NCI-H2227 treated with DMSO at 0.1 percent for 48 hours (cell line): ENCODE results near the gene CAMK1D.
"Not testable (repeated sequence)": the region's sequence is repeated elsewhere in the genome, so short reads cannot be mapped to it uniquely, and the experiment has no call there.

Source experiments
- DNase-seq: peaks from one replicate; lab custom pipeline; 2025; lab: John Stamatoyannopoulos, UW

The CAMK1D gene

DNA sequence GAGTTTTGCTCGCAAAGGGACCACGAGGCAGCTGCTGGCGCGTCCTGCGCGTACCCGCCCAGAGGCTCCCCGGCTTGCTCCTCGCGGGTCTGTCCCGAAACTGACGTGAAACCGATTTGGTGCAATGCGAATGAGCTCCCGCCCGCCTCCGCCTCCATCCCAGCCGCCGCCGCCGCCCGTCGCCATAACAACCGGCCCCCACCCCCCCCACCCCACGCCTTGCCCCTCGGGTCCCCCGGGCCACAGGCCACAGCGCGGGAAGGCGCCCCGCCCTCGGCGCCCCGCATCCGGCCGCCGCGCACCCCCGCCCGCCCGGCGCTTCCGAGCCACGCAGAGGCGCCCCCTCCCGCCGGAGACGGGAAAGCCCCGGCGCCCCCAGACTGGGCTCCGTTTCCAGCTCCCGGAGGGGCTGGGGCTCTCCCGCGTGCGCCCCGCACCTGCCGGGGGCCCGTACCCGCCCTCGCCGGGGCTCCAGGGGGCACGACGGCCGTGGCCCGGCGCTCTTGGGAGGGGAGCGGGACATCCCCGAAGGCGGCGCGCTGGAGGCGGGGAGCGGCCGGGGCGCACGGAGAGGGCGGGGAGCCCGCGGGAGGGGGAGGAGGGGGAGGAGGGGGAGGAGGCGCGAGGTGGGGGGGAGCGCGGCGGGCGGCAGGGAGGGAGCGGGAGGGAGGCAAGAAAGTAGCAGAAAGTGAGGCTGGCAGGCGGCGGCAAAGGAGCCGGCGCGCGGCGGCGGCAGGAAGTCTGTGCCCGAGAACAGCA lies at the start of gene CAMK1D:
TSS of gene CAMK1D (plus strand) at position 678 of the 759 bp plus-strand sequence.
- DNase-seq = peak; percentile 52

DNA sequence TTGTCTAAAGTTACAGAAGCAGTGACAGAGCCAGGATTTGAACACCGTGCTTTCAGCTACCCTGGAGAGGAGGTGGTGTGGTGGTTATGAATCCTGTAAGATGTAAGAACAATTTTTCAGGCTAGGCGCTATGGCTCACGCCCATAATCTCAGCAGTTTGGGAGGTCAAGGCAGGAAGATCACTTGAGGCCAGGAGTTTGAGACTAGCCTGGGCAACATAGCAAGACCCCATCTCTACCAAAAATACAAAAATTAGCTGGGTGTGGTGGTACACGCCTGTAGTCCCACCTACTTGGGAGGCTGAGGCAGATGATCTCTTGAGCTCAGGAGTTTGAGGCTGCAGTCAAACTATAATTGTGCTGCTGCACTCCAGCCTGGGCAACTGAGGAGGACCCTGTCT lies 48.3 kb upstream of the CAMK1D start:
- not testable (repeated sequence) for DNase-seq

DNA sequence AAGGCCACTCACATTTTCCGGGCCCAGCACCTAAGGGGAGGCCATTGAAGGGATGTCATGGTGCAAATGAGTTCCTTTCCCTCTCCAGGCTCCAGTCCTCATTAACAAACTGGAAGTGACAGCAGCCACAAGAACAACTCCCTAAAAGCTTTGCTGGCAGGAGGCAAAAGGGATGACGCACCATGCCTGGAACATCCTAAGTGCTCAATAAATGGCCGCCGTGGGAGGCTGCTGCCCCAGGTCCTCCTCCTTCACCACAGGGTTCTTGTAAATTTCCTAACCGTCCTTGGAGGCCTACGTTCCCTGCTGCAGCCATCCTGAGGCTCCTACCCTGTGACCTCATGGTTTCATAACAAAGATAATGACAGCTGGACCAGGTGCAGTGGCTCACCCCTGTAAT lies 41.3 kb upstream of the CAMK1D start:
- no peak for DNase-seq

DNA sequence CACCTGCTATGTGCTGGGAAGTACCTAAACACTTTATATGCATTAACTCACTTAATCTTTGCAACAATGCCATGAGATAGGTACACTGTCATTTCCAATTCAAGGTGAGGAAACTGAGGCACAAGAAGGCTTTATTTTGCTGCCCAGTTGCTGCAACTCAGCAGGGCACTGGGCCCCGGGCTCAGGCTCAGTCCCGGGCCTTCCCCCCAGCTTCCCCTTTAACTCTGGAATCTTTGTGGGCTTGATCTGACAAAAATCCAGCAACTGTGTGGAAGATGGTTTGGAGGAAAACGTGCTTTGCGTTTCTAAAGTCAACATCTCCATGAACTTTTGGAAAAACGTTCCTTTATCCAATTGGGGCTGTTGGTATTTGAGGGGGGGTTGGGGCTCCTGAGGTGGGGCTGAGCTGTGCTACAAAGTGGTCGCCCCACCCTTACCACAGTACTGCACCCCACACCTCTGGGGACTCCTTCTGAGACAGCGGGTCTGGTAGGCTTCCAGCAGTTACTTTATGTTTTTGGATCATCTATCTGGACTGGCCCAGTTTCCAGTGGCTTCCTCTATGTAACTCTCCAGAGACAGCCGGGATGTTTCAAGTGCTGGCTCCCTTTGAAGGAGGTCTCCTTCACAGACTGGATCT lies 40.5 kb upstream of the CAMK1D start:
- no peak for DNase-seq

DNA sequence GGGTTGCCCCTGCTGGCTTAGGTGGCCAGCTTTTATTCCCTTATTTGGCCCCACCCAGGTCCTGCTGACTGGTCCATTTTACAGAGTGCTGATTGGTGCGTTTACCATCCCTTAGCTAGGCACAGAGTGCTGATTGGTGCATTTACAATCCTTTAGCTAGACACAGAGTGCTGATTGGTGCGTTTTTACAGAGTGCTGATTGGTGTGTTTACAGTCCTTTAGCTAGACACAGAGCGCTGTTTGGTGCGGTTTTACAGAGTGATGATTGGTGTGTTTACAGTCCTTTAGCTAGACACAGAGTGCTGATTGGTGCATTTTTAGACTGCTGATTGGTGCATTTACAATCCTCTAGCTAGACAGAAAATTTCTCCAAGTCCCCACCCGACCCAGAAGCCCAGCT lies 39.6 kb upstream of the CAMK1D start:
- DNase-seq = not testable (repeated sequence)

DNA sequence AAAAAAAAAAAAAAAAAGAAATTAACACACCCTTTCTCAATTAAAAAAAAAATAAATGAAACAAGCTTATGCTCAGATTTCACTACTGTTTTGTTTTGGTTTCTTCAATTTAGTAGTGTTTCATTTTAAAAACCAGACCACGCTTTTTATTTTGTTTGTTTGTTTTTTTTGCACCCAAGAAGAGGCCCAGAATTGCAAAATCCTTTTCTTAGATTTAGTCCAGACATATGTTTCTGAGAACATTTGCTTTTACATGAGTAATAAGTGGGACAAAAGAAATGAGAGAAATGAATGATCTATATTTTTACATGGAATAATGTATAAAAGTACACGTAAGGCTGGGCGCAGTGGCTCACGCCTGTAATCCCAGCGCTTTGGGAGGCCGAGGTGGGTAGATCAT lies 34.5 kb upstream of the CAMK1D start:
- DNase-seq = no peak

DNA sequence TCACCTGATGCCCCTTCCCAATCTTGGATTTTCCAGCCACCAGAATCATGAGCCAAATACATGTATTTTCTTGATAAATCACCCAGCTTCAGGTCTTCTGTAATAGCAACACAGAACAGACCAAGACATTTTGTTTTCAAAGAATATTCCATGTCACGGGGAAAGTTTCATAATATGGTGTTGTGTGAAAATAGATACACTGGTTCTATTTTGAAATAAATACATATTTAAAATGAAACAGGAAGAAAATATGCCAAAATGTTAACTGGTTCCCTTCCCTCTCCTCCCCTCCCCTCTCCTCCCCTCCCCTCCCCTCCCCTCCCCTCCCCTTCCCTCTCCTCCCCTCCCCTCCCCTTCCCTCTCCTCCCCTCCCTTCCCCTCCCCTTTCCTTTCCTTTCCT lies 30.3 kb upstream of the CAMK1D start:
- DNase-seq = no peak

DNA sequence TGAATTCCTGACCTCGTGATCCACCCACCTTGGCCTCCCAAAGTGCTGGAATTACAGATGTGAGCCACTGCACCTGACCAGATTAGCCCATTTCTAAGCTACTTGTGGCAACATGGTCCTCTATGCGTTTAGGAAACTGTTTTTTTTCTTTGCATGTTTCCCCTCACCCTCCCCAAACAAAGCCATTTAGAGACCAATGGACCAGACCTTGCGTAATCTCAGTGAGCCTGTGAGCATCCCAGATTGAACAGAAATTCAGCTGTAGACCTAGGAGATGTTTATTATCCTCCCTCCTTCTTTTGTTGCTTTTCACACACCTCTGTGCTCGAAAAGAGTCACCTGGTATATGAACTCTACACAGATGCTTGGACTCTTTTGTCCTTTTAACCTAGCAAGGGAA lies 28.5 kb upstream of the CAMK1D start:
- DNase-seq = no peak

DNA sequence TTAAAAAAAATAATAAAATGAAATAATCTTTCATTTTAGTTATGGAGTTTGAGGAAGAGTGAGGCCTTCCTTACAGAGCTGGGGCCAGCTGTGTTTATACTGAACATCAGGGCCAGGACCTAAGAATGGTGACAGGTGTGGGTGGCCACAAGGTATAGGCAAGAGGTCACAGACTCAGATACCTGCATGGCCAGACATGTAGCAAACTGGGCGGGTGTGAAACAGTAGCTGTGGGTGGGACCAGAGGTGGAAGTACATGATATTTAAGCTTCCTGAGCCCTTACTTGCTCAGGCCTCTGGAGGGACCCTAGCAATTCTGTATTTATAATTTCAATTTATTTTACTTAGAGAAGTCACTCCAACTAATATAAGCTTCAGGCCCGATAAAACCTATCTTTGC lies 27.7 kb upstream of the CAMK1D start:
- no peak for DNase-seq

DNA sequence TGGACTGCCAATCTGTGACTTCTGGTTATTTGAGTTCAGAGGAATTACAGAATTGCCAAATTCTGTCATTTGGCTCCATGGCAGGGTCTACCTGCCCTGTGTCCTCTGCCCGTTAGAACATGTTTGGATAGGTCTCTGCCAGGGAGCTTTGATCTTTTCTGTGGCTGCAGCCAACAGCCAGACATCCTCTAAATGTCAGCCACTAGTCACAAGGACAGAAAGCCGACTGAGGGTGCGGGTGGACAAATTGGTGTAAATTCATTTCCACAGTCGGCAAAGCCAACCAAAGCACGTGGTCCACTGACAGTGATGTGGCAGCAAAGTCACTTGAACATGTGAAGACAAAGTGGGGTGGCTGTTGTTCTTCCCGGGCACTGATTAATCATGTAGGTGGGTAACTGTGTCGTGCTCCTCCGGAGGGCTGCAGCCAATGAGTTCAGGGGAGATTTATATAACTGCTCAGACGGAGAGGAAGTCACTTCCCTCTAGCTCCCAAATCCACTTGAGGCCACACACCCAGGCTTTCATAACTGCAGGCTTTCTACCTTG lies 26.7 kb upstream of the CAMK1D start:
- DNase-seq = no peak

DNA sequence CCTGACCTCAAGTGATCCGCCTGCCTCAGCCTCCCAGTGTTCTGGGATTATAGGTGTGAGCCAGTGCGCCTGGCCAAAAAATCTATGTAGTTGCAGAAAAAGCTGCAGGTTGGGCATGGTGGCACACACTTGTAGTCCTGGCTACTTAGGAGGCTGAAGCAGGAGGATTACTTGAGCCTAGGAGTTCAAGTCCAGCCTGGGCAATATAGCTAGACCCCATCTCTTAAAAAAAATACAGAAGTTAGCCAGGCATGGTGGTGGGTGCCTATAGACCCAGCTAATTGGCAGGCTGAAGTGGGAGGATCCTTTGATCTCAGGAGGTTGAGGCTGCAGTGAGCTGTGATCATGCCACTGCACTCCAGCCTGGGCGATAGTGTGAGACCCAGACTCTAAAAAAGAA lies 24.8 kb upstream of the CAMK1D start:
- no peak for DNase-seq

DNA sequence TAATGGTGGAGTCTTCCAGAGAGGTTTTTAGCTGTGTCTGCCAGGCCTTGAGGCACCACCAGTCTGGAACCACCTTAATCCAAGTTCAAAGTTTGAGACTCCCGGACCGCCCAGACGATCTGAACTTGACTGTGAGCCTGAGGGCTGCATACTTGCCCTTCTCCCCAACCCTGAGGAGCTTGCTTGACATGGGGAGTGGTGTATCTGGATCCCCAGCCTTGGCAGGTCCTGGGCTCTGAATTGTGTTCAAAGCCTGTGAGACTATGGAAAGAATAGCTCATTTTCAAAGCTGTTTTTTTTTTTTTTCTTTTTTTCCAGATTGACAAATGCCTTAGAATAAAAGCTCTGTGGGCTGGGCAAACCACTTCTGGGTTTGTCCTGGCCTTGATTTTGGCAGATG lies 22.3 kb upstream of the CAMK1D start:
- DNase-seq = no peak

DNA sequence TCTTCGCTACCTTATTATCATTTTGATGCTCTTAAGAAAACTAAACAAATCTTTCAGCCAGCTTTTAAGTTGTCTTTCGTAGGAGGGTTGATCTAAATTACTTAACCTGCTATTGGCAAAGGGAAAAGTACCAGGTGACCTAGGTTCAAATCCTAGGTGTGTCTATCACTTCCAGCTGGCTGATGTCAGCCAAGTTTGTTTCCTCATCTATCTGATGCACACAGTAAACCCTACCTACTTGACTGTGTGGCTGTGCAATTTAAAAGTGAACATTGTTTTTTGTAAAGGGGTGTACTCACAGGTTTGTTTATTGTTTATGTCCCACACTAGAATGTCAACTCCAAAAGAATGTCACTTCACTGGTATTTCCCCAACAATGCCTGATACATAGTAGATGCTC lies 21.9 kb upstream of the CAMK1D start:
- DNase-seq = no peak

DNA sequence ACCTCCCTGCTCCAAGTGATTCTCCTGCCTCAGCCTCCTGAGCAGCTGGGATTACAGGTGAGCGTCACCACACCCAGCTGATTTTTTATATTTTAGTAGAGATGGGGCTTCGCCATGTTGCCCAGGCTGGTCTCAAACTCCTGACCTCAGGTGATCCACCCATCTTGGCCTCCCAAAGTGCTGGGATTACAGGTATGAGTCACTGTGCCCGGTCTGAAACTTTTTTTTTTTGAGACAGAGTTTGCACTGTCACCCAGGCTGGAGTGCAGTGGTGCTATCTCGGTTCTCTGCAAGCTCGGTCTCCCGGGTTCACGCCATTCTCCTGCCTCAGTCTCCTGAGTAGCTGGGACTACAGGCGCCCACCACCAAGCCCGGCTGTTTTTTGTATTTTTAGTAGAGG lies 21.0 kb upstream of the CAMK1D start:
- DNase-seq = not testable (repeated sequence)

DNA sequence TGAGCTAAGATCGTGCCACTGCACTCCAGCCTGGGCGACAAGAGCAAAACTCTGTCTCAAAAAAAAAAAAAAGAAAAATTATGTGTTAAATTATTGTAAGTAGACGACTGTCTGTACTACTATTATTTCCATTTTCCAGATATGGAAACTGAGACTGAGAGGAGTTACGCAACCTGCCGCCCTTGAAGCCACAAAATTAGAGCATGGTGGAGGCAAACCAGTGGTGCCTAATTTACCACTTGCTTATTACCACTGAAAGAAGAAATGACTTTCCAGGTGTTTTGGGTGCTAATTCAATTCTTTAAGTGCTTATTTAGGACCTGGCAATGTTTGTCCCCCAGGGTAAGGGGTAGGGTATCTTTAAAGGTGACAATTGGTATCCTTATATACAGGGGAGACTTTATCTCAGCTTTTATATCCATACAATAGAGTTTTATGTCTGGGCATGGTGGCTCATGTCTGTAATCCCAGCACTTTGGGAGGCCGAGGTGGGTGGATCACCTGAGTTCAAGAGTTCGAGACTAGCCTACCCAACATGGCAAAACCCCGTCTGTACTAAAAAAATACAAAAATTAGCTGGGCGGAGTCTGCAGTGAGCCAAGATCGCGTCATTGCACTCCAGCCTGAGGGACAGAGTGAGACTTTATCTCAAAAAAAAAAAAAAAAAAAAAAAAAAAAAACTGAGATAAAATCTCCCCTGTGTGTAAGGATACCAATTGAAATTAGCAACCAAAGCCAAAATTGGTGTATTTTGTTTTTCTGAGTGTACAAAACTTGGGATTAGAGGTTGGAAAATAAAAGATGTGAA lies 16.6 kb upstream of the CAMK1D start:
- no peak for DNase-seq

DNA sequence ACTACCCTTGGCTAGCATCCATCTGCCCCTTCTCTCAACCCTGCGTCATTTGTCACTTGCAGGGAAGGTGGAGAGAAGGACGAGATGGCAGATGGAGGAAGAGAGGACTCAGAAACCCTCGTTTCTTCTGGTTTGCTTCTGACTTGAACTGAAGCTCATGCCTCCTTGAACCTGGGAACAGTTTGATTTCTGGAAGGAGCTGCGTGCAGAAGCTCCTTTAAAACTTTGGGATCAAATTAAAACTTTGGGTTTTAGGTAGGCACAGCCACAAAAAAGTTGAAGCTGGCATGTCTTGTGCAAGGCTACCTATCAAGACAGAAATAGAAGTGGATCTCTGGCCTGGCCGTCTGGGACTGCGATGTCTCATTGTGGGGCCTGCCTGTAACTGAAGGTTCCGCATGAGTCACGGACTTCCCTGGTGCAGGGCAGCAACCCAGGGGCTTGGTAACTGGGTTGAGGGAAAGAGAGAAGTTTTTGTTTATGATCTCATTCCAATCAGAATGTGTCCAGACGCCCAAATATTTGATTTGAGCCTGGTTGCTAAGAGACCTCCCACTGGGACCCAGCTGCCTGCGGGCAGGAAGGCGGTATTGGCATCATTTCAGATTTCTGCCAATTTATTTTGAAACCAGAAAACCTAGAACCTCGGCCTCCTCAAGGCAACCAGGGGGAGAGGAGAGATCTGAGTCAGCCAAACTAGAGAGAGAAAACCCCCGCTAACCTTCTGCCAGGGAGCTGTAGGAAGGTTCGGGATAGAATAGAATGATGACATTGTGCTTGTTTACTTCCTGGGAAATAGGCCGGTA lies 15.8 kb upstream of the CAMK1D start:
- no peak for DNase-seq

DNA sequence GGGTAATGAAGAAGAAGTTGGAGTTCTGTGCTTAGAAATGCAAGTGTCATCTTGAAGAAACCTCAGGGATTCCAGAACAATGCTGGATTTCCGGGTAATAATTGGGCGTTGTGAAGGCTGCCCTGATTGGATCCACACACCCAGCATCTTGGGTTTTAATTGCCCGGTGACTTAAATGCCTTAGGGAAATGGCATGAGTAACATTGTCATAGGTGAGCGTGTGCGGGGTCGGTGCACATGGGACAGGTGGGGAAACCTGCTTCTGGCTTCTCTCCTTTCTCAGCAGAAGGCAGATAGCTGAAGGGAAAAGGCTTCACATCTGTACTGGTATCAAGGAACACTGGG lies 15.2 kb upstream of the CAMK1D start:
- DNase-seq = no peak

DNA sequence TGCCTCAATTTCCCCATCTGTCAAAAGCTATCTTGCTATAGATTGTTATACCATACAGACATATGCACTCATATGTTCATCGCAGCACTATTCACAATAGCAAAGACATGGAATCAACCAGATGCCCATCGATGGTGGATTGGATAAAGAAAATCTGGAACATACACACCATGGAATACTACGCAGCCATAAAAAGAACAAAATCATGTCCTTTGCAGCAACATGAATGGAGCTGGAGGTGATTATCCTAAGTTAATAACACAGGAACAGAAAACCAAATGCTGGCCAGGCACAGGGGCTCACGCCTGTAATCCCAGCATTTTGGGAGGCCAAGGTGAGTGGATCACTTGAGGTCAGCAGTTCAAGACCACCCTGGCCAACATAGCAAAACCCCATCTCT lies 14.2 kb upstream of the CAMK1D start:
- DNase-seq = not testable (repeated sequence)

DNA sequence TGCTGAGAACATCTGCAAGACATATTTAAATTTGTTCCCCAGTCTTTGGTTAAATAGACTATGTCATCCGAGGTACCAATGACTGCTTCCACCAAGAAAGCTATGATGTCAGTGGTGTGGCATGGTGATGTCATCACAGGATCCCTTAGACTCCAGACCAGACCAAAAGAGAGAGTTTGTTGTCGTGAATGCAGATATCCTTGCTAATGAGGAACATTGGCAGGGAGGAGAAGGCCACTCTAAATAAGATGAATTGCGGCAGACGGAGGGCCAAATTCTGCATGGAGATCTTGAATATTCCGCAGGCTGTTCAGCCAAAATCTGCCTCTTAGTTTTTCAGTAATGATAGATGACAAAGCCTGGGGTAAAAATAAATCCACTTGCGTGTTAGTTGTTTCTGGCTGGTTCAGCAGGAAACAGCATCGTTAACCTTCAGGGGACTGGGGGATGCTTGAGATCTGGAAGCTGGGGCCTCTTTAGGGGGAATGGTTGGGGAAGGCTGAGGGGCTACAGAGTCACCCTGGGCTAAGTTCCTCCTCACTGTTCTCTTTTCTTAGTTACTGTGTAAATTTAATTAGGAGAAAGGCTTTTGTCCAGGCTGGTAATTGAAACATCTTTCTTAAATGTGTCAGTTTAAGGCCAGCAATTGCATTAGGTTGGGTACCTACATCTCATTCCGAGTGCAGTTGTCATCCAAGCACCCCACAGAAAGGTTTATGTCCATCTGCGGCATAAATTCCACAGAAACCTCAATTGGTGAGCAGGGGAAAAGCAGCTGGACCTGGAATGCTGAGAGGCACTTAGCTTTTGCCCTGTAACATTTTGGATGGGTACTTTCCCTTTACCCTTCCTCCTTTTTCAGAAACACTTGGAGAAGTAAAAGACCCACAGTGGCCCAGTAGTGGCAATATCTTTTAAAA lies 11.6 kb upstream of the CAMK1D start:
- no peak for DNase-seq

DNA sequence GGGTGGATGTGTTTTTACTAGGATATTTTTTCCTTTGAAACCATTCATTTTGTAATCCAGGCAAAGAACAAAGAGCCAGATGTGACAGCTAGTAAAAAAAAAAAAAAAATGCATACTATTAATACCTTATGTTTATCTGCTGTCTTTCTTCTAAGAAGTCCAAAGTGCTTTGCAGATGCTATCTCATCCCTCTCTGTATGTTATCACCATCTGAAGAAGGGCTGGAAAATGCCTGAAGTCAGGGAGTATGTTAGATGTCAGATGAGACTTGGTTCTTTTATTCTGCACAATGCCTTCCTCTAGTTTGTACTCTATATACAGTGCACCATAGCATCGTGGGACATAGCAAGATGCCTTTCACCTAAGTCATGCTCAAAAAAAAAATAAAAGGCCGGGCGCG lies 10.4 kb upstream of the CAMK1D start:
- DNase-seq = no peak

DNA sequence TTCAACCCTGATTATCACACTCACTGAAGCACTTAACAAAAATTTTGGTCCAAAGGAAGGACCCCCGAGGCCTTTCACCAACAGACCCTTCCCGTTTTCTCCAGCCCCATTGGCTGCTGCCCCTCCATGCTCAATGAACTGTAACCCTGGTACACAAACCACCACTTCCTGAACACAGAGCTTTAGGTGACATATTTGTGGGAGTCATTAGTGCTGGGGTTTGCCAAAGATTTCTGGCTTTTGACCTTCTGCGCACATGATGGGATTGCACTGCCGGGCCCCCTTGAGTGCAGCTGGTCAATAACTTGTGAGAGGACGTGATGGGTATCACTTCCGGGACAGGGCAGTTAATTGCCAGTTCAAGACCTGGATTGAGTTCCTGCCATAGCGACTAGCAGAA lies 9.0 kb upstream of the CAMK1D start:
- no peak for DNase-seq
